ENCODE results near the gene DNM3.

DNM3 gene

GRCh38 chr1:172137703-172138454 is 296.6 kb downstream of the DNM3 start:
- TF ChIP-seq CTCF (IDR thresholded peaks at IDR 0.05; ENCODE audit: borderline replicate concordance, control extremely low read depth, extremely low read depth, insufficient read depth, missing control alignments) = no peak
- in situ Hi-C loops (cut with MboI; ENCODE audit: low sequenced_read_pairs, unreplicated experiment) = no loop called here

GRCh38 chr1:172138634-172139033 is 297.3 kb downstream of the DNM3 start:
- no peak for DNase-seq (ENCODE audit: low spot score)
- in situ Hi-C loops (cut with MboI; ENCODE audit: low sequenced_read_pairs, unreplicated experiment) = no loop called here

More at GRCh38 chr1:172137703-172138454, 296.6 kb downstream of the DNM3 start:
- DNase-seq (ENCODE audit: low spot score) = no peak

GRCh38 chr1:172139196-172139595 is 297.9 kb downstream of the DNM3 start:
- in situ Hi-C loops (cut with MboI; ENCODE audit: low sequenced_read_pairs, unreplicated experiment) = no loop called here
- no peak for DNase-seq (ENCODE audit: low spot score)
- no peak for TF ChIP-seq CTCF (IDR thresholded peaks at IDR 0.05; ENCODE audit: borderline replicate concordance, control extremely low read depth, extremely low read depth, insufficient read depth, missing control alignments)

More at GRCh38 chr1:172138634-172139033, 297.3 kb downstream of the DNM3 start:
- TF ChIP-seq CTCF (IDR thresholded peaks at IDR 0.05; ENCODE audit: borderline replicate concordance, control extremely low read depth, extremely low read depth, insufficient read depth, missing control alignments) = no peak

- DNase-seq (ENCODE audit: low spot score) = no peak
- TF ChIP-seq CTCF (IDR thresholded peaks at IDR 0.05; ENCODE audit: borderline replicate concordance, control extremely low read depth, extremely low read depth, insufficient read depth, missing control alignments) = no peak
- in situ Hi-C loops (cut with MboI; ENCODE audit: low sequenced_read_pairs, unreplicated experiment) = no loop called here
Measured at GRCh38 chr1:172140072-172140471, 298.8 kb downstream of the DNM3 start.

- DNase-seq (ENCODE audit: low spot score) = no peak
- TF ChIP-seq CTCF (IDR thresholded peaks at IDR 0.05; ENCODE audit: borderline replicate concordance, control extremely low read depth, extremely low read depth, insufficient read depth, missing control alignments) = no peak
- in situ Hi-C loops (cut with MboI; ENCODE audit: low sequenced_read_pairs, unreplicated experiment) = no loop called here
Measured at GRCh38 chr1:172140591-172140990, 299.3 kb downstream of the DNM3 start.

GRCh38 chr1:172141341-172141881 is 300.1 kb downstream of the DNM3 start:
- TF ChIP-seq CTCF (IDR thresholded peaks at IDR 0.05; ENCODE audit: borderline replicate concordance, control extremely low read depth, extremely low read depth, insufficient read depth, missing control alignments) = no peak
- no peak for DNase-seq (ENCODE audit: low spot score)

More at GRCh38 chr1:172141341-172141881, 300.1 kb downstream of the DNM3 start:
- in situ Hi-C loops (cut with MboI; ENCODE audit: low sequenced_read_pairs, unreplicated experiment) = no loop called here

Measured in GM13976 (cell line).